ENCODE data around the gene NR1I2. TPM values are rescaled to one million over a fixed set of nuclear protein-coding genes. Genes with fewer than 3 reads are reported as not detected.

Gene NR1I2
- total and polyA plus RNA-seq, 12 donors, result 0.14 to 0.91 (median 0.37) TPM; not detected in 2

- intact Hi-C loops (cut with DNase I), result no loop called here
- DNase-seq, result no peak
- Histone ChIP-seq H3K4me1 (replicated peaks in 1 of 2) (no peaks in the 10 kb centered on the region), H3K9me3 (replicated peaks in 1 of 3) (no peaks in the 10 kb centered on the region), H3K27ac (no peak overlapping the region), H3K4me3 (no peak overlapping the region), H3K36me3 (replicated peaks in 1 of 2) (no peaks in the 10 kb centered on the region), H3K27me3 (no peaks in the 10 kb centered on the region)
- no peak for TF ChIP-seq CTCF (IDR thresholded peaks at IDR 0.05)
- TF ChIP-seq POLR2A (IDR thresholded peaks at IDR 0.05), result no peak
- WGBS, 4 donors, result 83 to 91% (median 86%) methylated on average over 4 to 12 of the region's 12 CpGs
Measured at GRCh38 chr3:119817071-119817470, 35.2 kb downstream of the NR1I2 start.

- TF ChIP-seq POLR2A (IDR thresholded peaks at IDR 0.05) (no peak), CTCF (IDR thresholded peaks at IDR 0.05) (no peak)
- H3K36me3 ChIP-seq (replicated peaks in 1 of 2), result no peaks in the 10 kb centered on the region
- H3K9me3 ChIP-seq (replicated peaks in 1 of 3), result no peaks in the 10 kb centered on the region
- H3K4me1 ChIP-seq (replicated peaks in 1 of 2), result no peaks in the 10 kb centered on the region
- no peak overlapping the region for H3K27ac ChIP-seq
- 67 to 78% (median 73%) methylated on average over 13 of the region's 13 CpGs for WGBS, 4 donors
- no peak for DNase-seq
- H3K4me3 ChIP-seq, result no peak overlapping the region
- intact Hi-C loops (cut with DNase I), result no loop called here
- H3K27me3 ChIP-seq, result no peaks in the 10 kb centered on the region
Measured at GRCh38 chr3:119817583-119818363, 35.9 kb downstream of the NR1I2 start.

- Histone ChIP-seq H3K9me3 (replicated peaks in 1 of 3) (no peaks in the 10 kb centered on the region), H3K36me3 (replicated peaks in 1 of 2) (no peaks in the 10 kb centered on the region), H3K4me1 (replicated peaks in 1 of 2) (no peaks in the 10 kb centered on the region), H3K27me3 (no peaks in the 10 kb centered on the region), H3K27ac (no peak overlapping the region), H3K4me3 (no peak overlapping the region)
- WGBS, 4 donors, result 54 to 91% (median 77%) methylated on average over 2 of the region's 2 CpGs
- DNase-seq, result no peak
- intact Hi-C loops (cut with DNase I), result no loop called here
- TF ChIP-seq POLR2A (IDR thresholded peaks at IDR 0.05) (no peak), CTCF (IDR thresholded peaks at IDR 0.05) (no peak)
Measured at GRCh38 chr3:119818937-119819336, 37.0 kb downstream of the NR1I2 start.

GRCh38 chr3:119819806-119820205 is 37.9 kb downstream of the NR1I2 start:
- no peak for DNase-seq
- Histone ChIP-seq H3K9me3 (replicated peaks in 1 of 3) (no peaks in the 10 kb centered on the region), H3K4me1 (replicated peaks in 1 of 2) (no peaks in the 10 kb centered on the region), H3K4me3 (no peak overlapping the region), H3K36me3 (replicated peaks in 1 of 2) (no peaks in the 10 kb centered on the region), H3K27ac (no peak overlapping the region), H3K27me3 (no peaks in the 10 kb centered on the region)
- TF ChIP-seq CTCF (IDR thresholded peaks at IDR 0.05), result no peak
- TF ChIP-seq POLR2A (IDR thresholded peaks at IDR 0.05), result no peak
- WGBS, 4 donors, result 64 to 83% (median 77%) methylated on average over 2 of the region's 2 CpGs
- intact Hi-C loops (cut with DNase I), result no loop called here

Data from adrenal gland (tissue), 12 donors.